ENCODE data around the gene HADHA.

HADHA gene

DNA sequence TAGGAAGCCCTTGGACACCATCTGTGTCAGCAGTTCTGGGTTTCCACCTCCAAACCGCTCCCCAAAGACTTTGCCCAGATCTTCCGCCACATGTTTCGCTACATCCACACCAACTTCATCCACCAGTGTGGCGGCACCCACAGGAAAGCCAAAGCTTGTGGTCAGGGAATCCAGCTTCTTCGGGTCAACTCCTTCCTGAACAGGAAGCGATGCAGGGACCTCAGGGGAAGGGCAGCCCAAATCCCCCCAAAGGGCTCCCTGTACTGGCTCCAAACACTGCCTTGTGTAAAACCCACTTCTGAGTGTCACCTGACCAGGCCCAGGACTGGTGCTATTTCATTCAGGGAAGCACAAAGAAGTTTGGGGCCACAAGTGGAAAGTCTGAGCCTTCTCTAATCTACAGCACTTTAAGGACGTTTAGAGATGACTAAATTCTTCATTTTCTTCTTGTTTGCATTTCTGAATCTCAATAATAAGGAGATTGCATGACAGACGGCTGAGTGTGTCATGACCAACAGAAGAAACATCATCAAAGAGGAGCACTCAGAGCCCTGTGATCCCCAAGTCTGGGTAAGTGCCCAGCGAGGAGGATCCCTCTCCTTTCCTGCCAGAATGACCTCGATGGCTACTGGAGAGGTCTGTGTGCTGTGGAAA, 50.7 kb downstream of the HADHA start:
- no peak for DNase-seq (ENCODE audit: low read depth, low spot score)

DNA sequence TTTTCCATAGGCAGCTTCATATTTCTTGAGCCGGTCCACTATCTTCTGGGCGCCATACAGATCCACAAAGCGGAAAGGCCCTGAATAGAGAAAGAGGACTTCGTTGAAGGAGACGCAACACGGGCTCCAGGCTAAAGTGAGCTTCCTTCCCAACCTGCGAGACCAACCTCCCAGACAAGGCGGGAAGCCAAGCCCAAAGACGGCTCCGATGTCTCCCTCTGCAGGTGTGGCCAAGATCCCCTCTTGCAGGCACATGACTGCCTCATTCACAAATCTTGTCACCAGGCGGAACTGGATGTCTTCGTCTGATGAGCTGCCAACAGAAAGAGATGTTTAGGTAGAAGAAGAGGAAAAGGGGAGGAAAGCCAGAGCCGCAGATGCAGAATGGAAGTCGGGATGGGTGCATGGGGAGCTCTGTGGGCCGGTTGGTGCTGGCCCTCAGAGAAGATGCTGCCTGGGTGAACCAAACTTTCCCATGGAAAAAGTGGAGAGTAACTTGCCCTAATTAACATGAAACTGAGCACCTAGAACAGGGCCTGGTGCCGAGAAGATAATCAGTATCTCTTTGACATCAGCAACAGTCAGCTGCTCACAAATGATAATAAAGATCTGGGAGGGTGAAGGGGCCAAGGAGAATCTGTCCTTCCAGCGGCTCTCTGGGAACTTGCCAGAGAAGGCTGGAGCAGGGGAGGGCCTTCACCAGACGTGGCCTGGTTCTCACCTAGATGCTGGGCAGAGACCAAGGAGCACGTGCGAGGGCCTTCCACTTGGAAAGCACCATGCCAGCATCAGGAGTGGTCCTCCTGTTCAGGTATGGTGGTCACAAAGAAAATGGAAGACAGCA, 52.9 kb downstream of the HADHA start:
- no peak for DNase-seq (ENCODE audit: low read depth, low spot score)

DNA sequence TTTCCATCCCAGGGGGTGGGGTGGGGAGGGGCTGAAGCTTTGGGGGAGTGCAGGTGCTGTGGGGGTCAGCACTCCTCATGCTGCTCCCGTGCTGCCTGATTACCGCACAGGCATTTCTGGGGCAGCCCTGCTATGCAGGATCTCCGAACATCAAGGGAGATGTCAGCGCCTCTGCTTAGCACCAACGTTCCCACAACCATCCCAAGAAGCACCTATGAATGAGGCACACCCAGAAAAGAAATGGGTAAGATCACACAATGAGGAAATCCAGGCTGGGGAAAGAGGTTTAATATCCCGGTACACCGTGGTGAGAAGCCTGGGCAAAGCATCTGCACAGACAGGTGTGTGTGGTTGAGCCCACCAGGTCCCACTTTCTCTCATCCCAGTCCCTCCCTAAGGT, 54.1 kb downstream of the HADHA start:
- no peak for DNase-seq (ENCODE audit: low read depth, low spot score)

DNA sequence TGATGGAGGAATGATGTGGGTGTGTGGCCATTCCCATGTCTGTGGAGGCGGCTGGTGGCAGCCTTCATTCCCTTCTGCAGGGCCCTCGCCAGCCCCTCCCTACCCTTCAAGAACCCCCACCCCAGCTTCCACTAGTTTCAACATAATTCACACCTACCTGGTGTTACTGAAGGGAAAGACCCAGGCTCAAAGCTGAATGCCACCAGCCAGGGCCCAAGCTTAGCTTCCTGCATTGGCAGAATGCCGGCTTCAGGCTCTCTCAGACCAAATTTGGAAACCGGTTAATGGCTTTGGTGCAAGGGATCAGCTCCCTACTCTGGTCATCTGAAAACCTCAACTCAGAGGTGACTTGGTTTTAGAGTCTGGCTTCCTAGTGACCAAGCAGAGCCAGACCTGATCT, 54.7 kb downstream of the HADHA start:
- no peak for DNase-seq (ENCODE audit: low read depth, low spot score)

DNA sequence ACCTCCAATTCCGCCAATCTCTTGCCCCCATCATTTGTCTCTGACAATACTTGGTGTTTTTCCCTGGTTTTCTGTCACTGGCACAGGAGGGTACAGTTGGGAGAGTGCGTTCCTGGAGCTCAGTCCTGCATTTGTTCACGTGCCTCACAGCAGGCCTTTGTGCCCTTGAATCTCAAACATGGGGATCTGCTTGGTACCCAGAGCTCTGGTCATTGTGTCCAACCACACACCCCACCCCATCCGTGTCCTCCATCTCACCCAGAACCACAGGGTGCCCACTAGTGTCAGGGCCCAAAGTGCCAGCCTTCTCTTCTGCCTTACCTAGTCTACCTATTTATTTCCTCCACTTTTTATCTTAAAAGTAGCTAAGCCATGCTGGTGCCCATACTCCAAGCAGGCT, 55.3 kb downstream of the HADHA start:
- DNase-seq (ENCODE audit: low read depth, low spot score) = no peak

DNA sequence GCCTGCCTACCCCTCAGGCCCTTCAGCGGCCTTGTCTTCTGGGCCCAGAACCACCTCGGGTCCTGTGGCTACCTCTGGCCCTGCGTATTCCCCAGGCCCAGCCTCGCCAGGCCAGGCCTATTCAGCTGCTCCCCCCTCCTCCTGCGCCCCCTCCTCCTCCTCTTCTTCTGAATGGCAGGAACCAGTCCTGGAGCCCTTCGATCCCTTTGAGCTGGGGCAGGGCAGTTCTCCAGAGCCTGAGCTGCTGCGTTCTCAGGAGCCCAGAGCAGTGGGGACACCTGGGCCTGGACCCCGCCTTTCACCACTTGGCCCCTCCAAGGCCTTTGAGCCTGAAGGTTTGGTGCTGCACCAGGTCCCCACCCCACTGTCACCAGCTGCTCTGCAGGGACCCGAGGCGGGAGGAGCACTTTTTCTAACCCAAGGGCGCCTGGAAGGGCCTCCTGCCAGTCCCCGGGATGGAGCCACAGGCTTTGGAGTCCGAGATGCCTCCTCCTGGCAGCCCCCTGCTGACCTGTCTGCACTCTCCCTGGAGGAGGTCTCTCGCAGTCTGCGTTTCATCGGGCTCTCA, 56.8 kb downstream of the HADHA start:
- no peak for DNase-seq (ENCODE audit: low read depth, low spot score)

DNA sequence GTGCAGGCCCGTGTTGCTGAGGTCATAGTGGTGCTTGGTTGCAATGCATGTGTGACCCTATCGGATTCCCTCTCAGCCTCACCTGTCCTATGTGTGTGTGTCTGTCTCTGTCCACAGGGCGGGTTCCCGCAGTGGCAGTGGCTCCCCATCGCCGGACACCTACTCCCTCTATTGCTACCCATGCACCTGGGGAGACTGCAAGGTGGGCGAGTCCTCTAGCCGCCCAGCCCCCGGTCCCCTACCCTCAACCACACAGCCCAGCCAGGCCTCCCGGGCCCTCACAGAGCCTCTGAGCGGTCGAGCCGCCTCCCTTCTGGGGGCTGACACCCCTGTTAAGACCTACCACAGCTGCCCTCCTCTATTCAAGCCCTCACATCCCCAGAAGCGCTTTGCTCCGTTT, 57.3 kb downstream of the HADHA start:
- no peak for DNase-seq (ENCODE audit: low read depth, low spot score)

DNA sequence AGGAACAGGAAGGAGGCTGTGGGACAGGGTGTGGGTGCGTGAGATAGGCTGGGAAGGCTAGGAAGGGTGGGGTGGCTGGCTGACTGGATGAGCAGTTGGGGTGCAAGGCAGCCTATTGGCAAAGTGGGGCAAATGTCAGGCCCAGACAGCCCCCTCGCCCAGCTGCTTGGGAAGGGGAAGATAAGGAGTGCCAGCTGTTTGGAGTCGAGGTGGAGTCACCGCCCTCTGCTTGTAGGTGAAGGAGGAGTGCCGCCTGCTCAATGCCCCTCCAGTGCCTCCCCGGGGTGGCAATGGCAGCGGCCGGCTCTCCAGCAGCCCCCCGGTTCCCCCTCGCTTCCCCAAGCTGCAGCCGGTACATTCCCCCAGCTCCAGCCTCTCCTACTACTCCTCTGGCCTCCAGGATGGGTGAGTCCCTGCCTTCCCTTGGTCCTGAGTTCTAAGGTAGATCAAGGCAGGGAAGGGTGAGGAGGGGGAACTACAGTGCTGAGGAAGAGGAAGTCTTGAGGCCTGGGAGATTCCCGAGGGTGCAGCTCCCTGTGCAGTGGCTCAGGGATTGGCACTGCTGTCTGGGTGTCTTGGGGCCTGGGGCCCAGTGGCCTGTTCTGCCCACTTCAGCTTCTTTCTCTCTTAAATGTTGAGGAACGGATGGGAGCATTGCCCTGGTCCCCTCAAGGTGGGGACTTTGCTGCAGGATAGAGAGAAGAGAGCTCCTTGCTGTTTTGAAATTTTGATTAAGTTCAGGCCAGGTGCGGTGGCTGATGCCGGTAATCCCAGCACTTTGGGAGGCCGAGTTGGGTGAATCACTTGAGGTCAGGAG, 58.3 kb downstream of the HADHA start:
- no peak for DNase-seq (ENCODE audit: low read depth, low spot score)

DNA sequence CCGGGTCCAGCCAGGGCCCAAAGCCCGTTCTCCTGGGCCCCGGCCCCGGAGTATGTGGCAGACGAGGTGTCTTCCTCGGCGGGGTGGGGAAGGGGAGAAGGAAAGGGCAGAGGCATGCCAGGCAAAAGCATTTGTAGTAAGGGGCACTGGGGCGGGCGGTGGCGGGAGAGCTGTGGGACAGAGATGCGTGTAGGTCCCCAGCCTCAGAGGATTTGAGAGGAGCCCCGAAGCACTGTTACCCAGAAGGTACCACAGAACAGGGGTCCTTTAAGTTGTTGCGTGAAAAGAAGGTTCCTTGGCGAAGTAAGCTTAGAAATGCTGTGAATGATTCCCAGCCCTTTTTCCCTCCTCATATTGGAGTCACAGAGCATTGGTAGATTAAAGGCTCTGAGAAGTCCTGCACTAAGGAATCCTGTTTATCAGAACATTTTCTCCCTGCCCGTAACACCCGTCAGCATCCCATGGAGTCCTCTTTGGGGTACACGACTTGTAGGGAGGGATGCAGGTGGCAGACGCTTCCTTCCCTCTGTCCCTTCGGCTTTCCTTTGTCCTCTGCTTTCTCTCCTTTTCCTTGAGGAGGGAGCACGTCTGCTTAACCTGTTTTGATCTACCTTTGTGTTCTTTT, 59.0 kb downstream of the HADHA start:
- DNase-seq (ENCODE audit: low read depth, low spot score) = no peak

DNA sequence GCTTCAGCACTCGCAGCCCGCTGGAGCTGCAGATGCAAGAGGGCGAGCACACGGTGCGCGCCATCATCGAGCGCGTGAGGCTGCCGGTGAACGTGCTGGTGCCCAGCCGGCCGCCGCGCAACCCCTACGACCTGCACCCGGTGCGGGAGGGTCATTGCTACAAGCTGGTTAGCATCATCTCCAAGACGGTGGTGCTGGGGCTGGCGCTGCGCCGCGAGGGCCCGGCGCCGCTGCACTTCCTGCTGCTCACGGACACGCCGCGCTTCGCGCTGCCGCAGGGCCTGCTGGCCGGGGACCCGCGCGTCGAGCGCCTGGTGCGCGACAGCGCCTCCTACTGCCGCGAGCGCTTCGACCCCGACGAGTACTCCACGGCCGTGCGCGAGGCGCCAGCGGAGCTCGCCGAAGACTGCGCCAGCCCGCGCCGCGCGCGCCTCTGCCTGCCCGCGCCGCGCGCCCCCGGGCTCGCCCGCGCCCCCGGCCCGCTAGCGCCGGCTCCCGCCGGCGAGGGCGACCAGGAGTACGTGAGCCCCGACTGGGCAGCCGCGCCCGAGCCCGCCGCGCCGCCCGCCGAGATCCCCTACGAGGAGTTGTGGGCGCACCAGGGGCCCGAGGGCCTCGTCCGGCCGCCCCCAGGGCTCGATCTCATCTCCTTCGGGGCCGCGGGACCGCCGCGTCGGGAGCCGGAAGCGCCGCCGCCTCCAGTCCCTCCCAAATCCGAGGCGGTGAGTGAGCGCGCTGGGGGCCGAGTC, 59.7 kb downstream of the HADHA start:
- DNase-seq (ENCODE audit: low read depth, low spot score) = peak; percentile 46

DNA sequence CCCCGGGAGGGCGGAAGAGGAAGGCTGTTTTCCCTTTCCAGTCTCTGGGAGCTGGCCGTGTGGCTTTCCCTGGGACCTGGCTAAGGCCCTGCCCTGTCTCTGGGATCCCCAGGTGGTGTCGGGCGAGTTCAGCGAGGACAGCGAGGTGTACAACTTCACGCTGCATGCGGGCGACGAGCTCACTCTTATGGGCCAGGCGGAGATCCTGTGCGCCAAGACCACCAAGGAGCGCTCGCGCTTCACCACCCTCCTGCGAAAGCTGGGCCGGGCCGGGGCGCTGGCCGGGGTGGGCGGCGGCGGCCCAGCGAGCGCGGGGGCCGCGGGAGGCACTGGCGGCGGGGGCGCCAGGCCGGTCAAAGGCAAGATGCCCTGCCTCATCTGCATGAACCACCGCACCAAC, 60.3 kb downstream of the HADHA start:
- no peak for DNase-seq (ENCODE audit: low read depth, low spot score)

DNA sequence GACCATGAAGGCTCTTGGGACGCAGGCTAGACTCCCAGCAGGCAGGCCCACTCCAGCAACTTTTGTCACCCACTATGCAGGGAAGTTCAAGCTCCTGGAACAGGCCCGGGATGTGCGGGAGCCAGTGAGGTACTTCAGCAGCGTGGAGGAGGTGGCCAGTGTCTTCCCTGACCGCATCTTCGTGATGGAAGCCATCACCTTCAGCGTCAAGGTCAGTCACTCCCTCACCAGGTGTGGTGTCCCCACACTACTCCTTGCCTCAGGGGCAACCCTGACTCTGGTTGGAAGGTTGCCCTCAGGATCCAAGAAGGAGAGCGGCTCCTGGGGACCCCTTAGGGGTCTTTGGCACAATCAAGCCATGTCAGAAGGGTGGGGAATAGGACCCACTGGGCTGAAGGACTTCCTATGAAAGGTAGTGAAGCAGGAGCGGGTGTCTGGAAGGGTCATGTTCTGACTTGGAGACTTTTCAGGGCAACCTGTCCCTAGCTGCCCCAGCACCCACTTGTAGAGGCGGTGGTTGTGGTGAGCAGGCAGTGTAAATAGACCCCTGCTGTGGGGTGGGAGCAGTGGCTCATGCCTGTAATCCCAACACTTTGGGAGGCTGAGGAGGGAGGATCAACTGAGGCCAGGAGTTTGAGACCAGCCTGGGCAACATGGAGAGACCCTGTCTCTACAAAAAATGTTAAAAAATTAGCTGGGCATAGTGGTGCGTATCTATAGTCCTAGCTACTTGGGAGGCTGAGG, 61.4 kb downstream of the HADHA start:
- DNase-seq (ENCODE audit: low read depth, low spot score) = no peak

DNA sequence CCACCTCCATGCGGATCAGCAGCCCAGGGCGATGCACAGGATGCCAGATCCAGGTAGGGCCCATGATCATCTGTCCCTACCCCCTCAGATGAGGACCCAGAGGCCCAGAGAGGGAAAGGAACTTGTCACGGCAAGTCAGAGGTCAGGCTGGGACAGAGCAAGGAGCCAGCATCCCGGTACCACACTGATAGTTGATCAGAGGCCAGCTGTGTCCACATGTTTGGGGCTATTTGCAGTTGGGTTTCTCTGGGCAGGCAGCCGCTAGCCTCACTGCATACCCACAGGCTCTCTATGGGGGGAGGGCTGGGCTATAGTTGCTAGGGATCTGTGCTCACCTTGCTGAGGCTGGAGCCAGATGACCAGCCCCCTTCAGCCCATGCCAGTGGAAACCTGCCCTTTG, 62.0 kb downstream of the HADHA start:
- DNase-seq (ENCODE audit: low read depth, low spot score) = no peak

DNA sequence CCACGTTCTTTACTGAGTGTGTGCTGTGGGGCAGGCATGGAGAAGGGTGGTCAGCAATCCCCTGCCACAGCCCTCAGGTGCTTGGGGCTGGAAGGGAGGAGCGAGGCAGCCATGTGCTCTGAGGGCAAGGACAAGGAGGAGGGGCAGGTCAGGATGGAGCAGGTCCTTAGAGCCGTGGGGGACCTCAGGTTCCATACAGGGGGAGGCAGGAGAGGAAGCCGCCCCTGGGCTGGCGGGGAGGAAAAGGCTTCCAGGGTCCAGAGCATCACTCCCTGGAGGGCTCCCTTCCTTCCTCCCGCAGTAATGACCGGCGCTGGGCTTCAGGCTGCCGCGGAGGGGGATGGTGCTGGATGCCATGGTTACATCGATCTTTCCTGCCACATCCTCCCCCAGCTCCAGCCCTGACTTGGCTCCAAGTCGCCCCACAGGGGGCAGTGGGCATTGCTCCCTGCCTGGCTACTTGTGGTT, 65.0 kb downstream of the HADHA start:
- no peak for DNase-seq (ENCODE audit: low read depth, low spot score)

DNA sequence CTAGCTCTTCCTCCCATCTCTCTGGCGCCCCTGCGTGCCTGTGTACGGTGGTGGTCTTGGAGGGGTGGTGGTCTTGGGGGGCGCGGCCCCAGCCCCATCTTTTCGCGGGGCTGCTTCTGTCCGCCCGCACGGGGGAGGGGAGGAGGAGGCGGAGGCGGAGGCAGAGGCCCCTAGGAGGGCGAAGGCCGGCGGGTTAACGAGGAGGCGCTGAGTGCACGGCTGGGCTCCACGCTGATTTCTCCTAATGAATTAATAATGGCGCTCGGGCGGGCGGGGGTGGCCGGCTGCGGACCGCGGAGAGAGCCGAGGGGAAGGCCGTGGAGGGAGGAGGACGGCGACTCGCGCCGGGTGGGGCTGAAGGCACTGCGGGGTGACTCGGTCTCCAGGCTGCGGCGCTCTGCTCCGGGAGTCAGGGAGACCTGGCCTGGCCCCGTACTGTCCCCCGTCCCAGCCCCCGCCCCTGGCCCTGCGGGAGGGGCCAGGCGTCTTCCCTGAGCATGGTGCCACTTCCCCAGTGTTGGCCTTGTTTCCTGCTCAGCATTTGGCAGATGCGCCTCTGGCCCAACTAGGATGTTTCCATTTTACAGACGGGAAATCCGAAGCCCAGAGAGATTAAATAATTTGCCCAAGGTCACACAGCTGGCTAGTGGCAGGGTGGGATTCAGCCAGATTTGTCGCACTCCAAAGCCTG, 65.5 kb downstream of the HADHA start:
- no peak for DNase-seq (ENCODE audit: low read depth, low spot score)

DNA sequence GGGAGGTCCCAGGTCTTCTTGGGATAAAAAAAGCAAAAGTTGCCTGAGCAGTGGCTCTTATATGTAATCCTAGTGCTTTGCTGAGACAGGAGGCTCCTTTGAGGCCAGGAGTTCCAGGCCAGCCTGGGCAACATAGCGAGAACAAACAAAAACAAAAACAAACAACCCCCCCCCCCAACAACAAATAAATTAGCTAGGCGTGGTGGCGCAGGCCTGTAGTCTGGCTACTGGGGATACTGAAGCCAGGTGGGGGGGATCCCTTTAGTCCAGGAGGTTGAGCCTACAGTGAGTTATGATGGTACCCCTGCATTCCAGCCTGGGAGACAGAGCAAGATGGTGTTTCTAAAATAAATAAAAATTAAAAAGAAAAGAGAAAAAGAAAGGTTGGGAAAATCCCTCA, 66.2 kb downstream of the HADHA start:
- DNase-seq (ENCODE audit: low read depth, low spot score) = no peak

DNA sequence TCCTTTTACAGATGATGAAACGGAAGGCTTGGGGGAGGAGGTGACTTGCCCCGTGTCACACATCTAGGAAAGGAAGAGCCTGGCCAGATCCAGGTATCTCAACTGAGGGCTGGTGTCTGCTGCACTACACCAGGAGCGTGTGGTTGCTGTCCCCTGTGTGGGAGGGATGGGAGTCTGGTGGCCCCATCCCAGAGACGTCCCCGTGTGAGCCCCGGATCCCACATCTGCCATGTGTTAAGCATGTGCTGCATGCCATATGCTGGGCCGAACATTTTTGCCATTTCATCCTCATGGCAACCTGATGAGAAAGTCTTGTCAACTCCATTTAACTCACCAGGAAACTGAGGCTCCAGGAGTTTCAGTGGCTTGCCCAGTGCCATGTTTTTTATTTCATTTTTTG, 67.3 kb downstream of the HADHA start:
- DNase-seq (ENCODE audit: low read depth, low spot score) = no peak

DNA sequence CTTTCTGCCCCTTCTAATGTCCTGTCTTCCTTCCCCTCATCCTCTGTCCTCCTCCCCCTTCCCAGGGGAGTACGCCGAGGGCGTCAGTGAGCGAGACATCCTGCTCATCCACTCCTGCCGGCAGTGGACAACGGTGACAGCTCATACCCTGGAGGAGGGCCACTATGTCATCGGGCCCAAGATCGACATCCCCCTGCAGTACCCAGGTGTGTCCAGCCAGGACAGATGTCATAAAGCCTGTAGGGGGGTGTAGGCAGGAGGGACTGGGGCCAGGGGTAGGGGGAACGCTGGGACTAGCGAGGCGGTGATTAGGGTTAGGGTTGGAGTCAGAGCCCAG, 68.2 kb downstream of the HADHA start:
- DNase-seq (ENCODE audit: low read depth, low spot score) = no peak

DNA sequence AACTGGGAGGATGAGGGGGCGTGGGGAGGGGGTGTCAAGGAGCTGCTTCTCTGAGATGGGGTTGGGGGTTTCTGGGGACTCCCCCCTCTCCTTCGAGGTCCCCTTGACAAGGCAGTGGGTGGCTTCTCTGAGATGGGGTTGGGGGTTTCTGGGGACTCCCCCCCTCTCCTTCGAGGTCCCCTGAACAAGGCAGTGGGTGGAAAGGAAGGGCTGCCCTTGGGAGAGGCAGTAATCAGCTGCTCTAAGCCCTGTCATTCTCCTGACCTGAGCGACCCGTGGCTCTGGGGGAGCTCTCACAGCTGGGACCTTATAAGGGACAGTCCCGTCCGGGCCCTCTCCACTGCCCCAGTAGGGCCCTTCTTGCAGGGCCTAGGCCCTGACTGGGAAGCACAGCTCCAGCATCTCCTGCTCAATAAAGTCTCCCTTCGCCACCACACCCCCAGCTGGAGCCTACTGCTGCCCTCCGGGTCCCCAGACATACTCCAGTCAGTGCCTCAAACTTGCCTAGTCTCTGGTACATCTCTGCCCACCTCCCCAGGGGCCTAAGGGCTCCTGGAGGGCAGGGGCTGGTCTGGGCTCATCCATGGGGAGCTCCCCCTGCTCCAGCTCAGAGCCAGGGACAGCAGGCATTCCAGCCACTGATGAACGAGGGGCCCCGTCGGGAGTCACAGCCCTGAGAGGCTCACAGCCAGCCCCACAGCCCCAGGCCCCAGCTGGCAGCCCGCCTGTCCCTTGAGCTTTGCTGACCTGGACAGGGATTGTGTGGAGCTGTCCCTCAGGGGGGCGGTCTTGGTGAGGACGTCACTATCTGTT, 68.8 kb downstream of the HADHA start:
- DNase-seq (ENCODE audit: low read depth, low spot score) = no peak
